ENCODE data around the gene MAS1.

DNA sequence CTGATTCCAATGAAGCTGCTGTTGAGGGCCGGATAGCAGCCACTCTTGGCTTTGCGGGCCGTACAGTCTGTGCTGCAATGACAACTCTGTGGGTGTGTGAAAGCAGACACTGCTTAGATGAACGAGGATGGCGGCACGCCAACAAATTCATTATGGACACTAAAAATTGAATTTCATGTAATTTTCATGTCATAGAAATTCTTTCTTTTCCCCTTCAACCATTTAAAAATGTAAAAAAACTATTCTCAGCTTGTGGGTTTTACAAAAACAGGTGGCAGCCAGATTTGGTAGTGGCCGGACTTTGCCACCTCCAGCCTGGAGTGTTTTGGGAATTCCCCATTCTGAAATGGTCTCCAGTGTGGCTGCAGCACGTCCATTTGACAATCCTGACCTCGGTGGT, 26.0 kb downstream of the MAS1 start:
- TF ChIP-seq CTCF (IDR thresholded peaks at IDR 0.05) (no peak), YY1 (IDR thresholded peaks at IDR 0.05; ENCODE audit: low read depth) (no peak), SMC3 (IDR thresholded peaks at IDR 0.05; ENCODE audit: low read depth, low read length) (no peak), TAF1 (IDR thresholded peaks at IDR 0.05; ENCODE audit: borderline replicate concordance, low read depth, low read length) (no peak), GABPA (IDR thresholded peaks at IDR 0.05; ENCODE audit: low read depth) (no peak), EZH2phosphoT487 (IDR thresholded peaks at IDR 0.05; ENCODE audit: borderline replicate concordance, low read depth) (no peak), CHD2 (IDR thresholded peaks at IDR 0.05; ENCODE audit: low read length, partially characterized antibody) (no peak), USF1 (IDR thresholded peaks at IDR 0.05; ENCODE audit: borderline replicate concordance, low read depth) (no peak), USF2 (IDR thresholded peaks at IDR 0.05; ENCODE audit: borderline replicate concordance, low read depth, low read length) (no peak), MEF2A (IDR thresholded peaks at IDR 0.05; ENCODE audit: borderline replicate concordance, low read depth) (no peak), MXI1 (IDR thresholded peaks at IDR 0.05; ENCODE audit: low read depth, low read length) (no peak), RXRA (IDR thresholded peaks at IDR 0.05; ENCODE audit: borderline replicate concordance, low read depth) (no peak)
